Endothelial cell of umbilical vein (primary cell): ENCODE measurements around the gene GLIPR1L2.

Experiments used
- CTCF ChIP-seq, 2 donors: IDR thresholded peaks; 1 replicate in 1 of 2; 2 replicates in 1 of 2; pipeline ENCODE4 v1.5.1; 2011; ENCODE audit warnings: low read length in 2 of 2, mild to moderate bottlenecking in 2 of 2, moderate library complexity in 2 of 2, control low read depth in 1 of 2, inconsistent platforms in 1 of 2, low read depth in 1 of 2; ENCODE audit not compliant: insufficient read depth in 1 of 2; ENCODE audit errors: extremely low read depth in 1 of 2
- POLR2AphosphoS5 ChIP-seq: IDR thresholded peaks from 2 replicates; pipeline ENCODE4 v1.6.1; 2012; ENCODE audit warnings: low read depth, mild to moderate bottlenecking, control low read depth, low read length, moderate library complexity; ENCODE audit not compliant: insufficient read depth
- TF ChIP-seq, protein P1 (sequence below): IDR thresholded peaks from 2 replicates; pipeline ENCODE4 v1.6.1; 2011; ENCODE audit not compliant: insufficient read depth, insufficient read length

DNA sequence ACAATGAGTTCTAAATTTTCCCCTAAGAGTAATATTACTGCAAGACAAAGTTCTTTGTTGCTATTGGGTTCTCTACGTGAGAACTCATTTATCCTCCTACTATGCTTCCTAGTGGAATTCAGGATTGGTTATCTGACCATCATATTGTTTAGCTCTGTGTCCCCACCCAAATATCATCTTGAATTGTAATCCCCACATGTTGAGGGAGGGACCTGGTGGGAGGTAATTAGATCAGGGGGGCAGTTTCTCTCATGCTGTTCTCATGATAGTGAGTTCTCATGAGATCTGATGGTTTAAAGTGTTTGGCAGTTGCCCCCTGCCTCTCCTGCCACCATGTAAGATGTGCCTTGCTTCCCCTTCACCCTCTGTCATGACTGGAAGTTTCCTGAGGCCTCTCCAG lies 36.6 kb downstream of the GLIPR1L2 start:
- no peak for TF ChIP-seq POLR2AphosphoS5
- TF ChIP-seq CTCF (IDR thresholded peaks at IDR 0.05; ENCODE audit: extremely low read depth in 1 of 2, insufficient read depth in 1 of 2, low read depth in 1 of 2, low read length in 2 of 2): no peak
- TF ChIP-seq, protein P1, sequence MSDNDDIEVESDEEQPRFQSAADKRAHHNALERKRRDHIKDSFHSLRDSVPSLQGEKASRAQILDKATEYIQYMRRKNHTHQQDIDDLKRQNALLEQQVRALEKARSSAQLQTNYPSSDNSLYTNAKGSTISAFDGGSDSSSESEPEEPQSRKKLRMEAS: no peak
